ENCODE data around the gene RELT.

GRCh38 chr11:73393479-73394415 lies 17.5 kb downstream of the RELT start:
- TF ChIP-seq, protein P1, sequence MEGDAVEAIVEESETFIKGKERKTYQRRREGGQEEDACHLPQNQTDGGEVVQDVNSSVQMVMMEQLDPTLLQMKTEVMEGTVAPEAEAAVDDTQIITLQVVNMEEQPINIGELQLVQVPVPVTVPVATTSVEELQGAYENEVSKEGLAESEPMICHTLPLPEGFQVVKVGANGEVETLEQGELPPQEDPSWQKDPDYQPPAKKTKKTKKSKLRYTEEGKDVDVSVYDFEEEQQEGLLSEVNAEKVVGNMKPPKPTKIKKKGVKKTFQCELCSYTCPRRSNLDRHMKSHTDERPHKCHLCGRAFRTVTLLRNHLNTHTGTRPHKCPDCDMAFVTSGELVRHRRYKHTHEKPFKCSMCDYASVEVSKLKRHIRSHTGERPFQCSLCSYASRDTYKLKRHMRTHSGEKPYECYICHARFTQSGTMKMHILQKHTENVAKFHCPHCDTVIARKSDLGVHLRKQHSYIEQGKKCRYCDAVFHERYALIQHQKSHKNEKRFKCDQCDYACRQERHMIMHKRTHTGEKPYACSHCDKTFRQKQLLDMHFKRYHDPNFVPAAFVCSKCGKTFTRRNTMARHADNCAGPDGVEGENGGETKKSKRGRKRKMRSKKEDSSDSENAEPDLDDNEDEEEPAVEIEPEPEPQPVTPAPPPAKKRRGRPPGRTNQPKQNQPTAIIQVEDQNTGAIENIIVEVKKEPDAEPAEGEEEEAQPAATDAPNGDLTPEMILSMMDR (IDR thresholded peaks at IDR 0.05), result peak; percentile 73 to 89 (median 86)
- TF ChIP-seq POLR2AphosphoS5 (IDR thresholded peaks at IDR 0.05) (no peak), POLR2A (IDR thresholded peaks at IDR 0.05) (no peak), EP300 (IDR thresholded peaks at IDR 0.05) (no peak)

Data from upper lobe of left lung (tissue), 4 donors.